Coronary artery (tissue), 2 donors: ENCODE measurements around the gene LSM7.

Source experiments
- DNase-seq: peaks from one replicate; pipeline ENCODE4 v3.0.0-alpha.2; 2017; ENCODE audit warnings: low spot score
- H3K27ac ChIP-seq, 2 donors: fragments of 200-600 bp; sonication (generic); one replicate each; pipeline ENCODE4 v1.5.1; 2016 to 2019
- H3K4me3 ChIP-seq: fragments of 200-600 bp; sonication (generic); 2 replicates; pipeline ENCODE4 v1.5.1; 2016; ENCODE audit warnings: mild to moderate bottlenecking, moderate library complexity
- CTCF ChIP-seq: fragments of 200-600 bp; sonication (generic); IDR thresholded peaks from one replicate; pipeline ENCODE4 v1.5.1; 2019; ENCODE audit warnings: antibody characterized with exemption

LSM7 gene

GRCh38 chr19:2280633-2281264, 47.6 kb downstream of the LSM7 start:
- Histone ChIP-seq H3K4me3 (no peak overlapping the region), H3K27ac (no peak overlapping the region)
- no peak for TF ChIP-seq CTCF
- DNase-seq, result no peak

- Histone ChIP-seq H3K4me3 (no peak overlapping the region), H3K27ac (no peak overlapping the region)
- TF ChIP-seq CTCF, result no peak
- DNase-seq, result no peak
These were observed 49.8 kb downstream of the LSM7 start for GRCh38 chr19:2278459-2279158.

GRCh38 chr19:2277138-2277537, 51.2 kb downstream of the LSM7 start:
- TF ChIP-seq CTCF, result no peak
- H3K27ac ChIP-seq, result no peak overlapping the region
- DNase-seq, result no peak
- H3K4me3 ChIP-seq, result no peak overlapping the region

GRCh38 chr19:2276429-2276986, 51.9 kb downstream of the LSM7 start:
- H3K27ac ChIP-seq, result no peak overlapping the region

GRCh38 chr19:2275588-2276428, 52.6 kb downstream of the LSM7 start:
- no peak for TF ChIP-seq CTCF
- peak overlapping the region; percentile 37 for H3K4me3 ChIP-seq
- H3K27ac ChIP-seq, result peak overlapping the region in 1 of 2 donors; percentile 48
- DNase-seq, result no peak

More at GRCh38 chr19:2276429-2276986, 51.9 kb downstream of the LSM7 start:
- DNase-seq, result no peak
- H3K4me3 ChIP-seq, result no peak overlapping the region
- no peak for TF ChIP-seq CTCF

GRCh38 chr19:2274931-2275535, 53.4 kb downstream of the LSM7 start:
- no peak for DNase-seq
- H3K27ac ChIP-seq, result peak overlapping the region in 1 of 2 donors; percentile 48
- TF ChIP-seq CTCF, result no peak
- H3K4me3 ChIP-seq, result peak overlapping the region; percentile 37
